Middle frontal gyrus (tissue), 1 donor: ENCODE measurements around the gene KCNA2.
A peak's percentile ranks its signal among the peaks of the same experiment; 100 is the strongest.

Source experiments
- DNase-seq: peaks from one replicate; pipeline ENCODE4 v3.0.0-alpha.2; 2015; ENCODE audit warnings: low spot score; ENCODE audit errors: extremely low spot score

Gene KCNA2

GRCh38 chr1:110628323-110629105 is 22.4 kb upstream of the KCNA2 start:
- no peak for DNase-seq

DNA sequence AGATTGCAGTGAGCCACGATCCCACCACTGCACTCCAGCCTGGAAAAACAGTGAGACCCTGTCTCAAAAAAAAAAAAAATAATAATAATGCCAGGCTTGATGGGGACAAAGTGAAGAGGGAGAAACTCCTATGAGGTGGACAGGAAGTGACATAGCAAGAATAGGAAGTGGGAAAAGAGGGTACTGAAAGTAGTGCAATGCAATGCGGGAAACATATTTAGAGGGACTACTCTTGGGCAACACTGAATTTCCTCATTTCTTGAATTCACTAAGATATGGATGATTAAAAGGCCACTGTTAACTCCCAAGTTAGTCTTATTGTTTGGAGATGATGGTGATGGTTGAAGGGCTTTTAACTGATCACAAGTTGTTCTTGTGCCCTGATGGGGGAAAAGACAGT is 21.6 kb upstream of the KCNA2 start:
- DNase-seq: no peak

DNA sequence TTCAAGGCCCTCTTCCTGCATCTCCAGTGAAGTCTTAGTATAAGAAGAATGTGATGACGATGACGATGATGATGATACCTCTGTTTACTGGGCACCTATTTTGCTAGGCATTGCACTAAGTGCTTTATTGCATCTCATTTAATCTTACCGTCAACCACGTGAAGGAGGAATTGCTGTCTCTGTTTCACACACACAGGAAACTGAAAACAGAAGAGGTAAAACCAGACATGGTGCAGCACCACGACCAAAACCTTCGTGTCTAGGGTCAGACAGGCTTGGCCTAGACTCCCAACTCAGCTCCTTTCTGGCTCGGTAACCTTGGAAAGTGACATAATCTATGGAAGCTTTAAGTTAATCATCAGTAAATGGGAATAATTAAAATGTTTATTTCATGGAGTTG is 20.7 kb upstream of the KCNA2 start:
- no peak for DNase-seq

- DNase-seq: no peak
These were observed 14.5 kb upstream of the KCNA2 start for GRCh38 chr1:110620686-110621085.

DNA sequence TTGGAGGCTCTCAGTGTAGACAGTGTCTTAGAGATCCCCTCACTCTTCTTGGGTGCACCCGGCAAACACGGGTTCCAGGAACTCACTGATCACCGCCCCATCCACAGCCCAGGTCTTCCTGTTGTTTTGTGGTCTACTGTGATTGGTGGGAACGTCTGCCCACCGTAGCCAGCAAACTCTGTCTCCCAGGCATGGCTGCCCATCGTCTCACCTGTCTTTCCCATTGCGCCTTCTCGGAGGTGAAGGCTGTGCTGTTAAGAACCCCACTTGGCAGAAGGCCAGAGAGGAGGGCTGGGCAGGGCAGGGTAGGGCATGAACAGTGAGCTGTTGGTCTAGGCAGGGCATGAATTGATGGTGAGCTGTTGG is 14.1 kb upstream of the KCNA2 start:
- DNase-seq: no peak

DNA sequence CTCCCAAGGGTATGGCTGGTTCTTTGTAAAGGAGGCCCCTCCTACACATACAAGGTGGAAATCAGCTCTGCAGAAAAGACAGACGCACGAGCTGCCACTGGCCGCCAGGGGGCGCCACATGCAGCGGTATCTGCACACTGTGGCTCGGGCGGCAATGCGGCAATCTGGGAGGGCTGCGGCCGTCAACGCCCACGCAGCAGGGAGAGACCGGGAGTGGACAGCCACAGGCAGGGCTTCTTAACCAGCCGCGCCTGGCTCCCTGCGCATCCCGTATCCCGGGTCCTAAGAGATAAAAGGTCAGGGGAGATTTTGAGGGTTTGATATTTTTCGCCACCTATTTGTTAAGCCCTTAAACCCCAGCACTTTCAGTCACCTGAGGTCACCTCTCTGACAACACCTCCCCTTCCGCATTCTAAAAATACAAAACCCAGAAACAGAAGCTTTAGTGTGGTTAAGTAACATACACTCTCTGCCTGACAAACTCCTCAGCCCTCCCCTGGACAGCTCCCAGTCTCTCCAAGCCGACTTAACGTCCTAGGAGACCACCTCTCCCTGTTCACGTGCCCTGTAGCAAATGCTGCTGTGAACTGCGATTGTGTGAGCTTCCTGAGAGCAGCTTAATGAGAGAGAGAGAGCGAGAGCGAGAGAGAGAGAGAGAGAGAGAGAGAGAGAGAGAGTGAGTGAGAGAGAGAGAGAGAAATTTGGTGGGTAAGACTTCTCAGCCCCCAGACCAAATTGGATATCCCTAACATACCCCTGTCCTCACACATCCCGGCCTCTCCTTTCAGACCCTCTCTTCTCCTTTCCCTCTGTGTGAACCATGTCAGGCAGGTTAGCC is 13.5 kb upstream of the KCNA2 start:
- DNase-seq: peak; percentile 76

GRCh38 chr1:110618668-110619067 is 12.5 kb upstream of the KCNA2 start:
- DNase-seq: no peak

DNA sequence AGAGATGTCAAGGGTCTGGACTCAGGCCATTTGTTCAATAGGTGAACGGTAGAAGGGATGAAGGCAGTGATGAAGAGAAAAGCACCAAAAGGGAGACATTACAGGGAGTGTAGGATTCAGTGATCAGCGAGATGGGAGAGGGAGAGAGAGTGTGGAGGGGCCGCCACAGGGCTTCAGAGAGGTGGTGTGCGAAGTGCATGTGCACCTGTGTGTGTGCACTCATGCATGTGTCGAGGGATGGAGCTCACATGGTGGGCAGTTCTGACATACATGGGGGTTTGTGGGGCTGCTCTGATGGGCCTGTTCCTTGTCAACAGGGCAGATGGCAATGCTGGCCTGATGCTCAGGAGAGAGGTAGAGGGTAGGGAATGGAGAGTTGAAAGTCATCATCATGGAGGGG is 11.4 kb upstream of the KCNA2 start:
- DNase-seq: no peak

GRCh38 chr1:110617116-110617515 is 11.0 kb upstream of the KCNA2 start:
- no peak for DNase-seq

DNA sequence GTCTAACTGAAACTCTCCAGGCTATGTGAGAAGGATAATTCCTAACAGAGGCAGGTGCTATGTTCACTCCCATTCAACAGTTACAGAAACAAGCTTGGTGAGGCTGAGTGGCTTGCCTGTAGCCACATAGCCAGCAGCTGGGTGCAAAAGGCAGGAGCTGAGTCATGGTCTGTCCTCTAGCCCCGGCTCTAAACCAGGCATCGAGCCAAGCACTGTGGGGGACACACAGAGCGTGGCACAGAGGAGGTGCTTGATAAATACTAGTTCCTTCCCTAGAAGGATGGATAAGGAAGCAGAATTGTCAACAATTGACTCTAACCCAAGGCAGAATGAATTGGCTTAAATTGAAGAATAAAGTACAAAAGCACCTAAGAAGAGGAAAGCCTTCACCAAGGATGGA is 10.4 kb upstream of the KCNA2 start:
- DNase-seq: no peak

- DNase-seq: peak; percentile 79
These were observed 9.5 kb upstream of the KCNA2 start for GRCh38 chr1:110615548-110616130.

DNA sequence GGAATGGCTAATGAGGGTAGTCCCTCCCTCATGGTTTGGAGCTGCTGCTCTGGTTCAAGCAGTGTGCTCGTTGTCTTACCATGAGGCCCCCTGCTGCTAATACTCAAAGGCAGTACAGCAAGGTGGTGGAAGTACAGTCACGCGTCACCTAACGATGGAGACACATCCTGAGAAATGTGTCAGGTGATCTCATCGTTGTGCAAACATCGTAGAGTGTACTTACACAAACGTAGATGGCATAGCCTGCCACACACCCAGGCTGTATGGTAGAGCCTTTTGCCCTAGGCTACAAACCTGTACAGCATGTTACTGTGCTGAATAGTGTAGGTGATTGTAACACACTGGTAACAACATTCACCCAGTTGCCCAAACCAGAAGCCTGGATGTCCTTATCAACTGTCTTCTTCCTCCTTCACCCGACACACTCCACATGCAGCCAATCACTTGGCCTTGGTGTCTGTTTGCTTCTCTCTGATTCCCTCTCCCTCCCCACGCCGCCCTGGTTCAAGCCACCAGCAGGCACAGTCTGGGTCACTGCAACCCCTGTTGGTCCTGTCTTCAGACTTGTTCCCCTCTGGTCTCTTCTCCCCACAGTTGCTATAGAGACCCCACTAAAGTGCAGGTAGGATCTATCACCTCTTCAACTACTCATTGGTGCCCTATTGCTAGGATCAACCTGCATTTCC is 6.0 kb upstream of the KCNA2 start:
- no peak for DNase-seq

- no peak for DNase-seq
These were observed 4.6 kb upstream of the KCNA2 start for GRCh38 chr1:110610696-110611286.

DNA sequence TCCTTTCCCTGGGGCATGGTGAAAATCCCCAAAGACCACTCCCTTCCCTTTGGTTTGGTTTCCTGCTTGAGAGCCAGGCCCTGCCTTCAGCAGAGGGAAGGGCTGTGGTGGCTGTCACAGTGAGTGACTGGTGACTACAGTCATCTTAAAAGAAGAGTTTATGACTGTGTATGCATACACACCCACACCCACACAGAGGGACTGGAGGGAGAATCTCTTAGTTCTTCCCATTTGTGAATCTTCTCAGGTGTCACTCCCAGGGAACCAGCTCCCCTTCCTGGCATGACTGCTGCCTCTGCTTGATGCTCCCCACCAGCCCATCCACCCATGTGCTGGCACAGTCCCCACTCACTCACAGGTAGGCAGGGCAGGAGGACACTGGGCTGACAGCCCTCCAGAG is 3.9 kb upstream of the KCNA2 start:
- no peak for DNase-seq

- DNase-seq: no peak
These were observed 2.1 kb upstream of the KCNA2 start for GRCh38 chr1:110608247-110608646.

DNA sequence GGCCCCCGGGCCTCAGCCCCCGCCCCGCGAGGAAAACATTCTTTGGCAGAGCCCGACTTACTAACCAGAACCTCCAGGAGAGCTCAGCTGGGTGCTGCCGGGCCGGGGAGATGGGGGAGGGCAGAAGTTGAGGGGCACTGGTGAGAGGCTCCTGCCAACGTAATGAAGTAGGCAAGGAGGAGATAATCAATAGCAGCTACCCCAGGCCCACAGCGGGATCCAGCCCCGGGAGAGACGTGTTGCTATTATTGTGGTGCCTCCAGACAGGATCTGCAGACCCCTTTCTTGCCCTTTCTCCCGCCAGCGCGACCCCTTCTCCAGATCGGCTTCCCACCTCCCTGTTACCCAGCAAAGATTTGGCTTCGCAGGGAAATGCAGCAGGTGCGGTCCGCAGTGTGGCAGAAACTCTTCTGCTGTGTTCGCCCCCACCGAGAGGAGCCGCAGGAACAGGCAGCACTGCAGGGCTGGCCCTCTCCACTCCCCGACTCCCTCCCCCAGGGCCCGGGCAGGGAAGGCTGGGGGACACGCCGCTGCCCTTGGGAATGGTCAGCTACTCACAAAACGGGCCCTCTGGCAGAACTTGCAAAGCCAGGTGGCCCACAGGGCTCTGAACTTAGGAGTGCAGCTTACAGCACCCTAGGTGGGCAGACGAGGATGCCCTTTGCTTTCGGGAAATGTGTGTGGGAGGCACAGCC is 1.5 kb upstream of the KCNA2 start:
- DNase-seq: no peak

DNA sequence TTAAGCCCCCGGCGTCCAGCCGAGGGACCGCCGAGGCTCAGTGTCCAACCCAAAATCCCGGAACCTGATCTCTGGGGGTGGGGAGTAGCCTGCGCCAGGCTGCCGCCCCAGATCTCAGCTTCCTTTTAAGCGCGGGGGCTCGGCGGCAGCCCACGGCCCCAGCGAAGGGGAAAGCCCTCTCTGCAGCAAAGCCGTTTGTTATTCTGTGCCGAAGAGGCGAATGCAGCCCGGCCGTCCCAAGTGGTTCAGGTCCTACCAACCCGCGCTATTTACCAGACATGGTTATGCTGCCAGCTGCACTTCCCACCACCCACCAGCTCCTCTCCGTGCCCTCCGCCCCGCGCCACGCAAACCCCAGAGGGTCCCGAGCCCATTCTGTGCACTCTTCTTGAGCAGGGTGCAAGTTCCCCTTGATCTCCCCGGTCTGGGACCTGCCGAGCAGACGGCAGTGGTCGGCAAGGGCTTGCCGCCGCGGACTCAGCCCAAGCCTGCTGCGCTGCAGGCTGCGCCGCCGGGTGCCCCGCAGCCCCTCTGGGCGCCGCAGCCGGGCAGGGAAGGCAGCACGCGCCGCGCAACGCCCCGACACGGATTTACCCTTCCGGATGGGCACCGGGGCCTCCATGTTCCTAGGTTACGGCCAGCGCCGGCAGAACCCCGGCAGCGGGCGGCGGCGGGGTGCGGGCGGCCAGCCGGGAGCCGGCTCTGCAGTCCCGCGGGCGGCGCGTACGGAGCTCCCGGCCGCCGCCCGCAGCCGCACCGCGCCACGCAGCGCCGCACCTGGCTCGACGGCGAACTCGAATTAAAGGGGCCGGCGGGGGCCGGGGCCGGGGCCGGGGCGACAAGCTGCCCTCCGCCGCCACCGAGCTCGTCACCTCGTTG is 738 bp upstream of the KCNA2 start:
- no peak for DNase-seq

DNA sequence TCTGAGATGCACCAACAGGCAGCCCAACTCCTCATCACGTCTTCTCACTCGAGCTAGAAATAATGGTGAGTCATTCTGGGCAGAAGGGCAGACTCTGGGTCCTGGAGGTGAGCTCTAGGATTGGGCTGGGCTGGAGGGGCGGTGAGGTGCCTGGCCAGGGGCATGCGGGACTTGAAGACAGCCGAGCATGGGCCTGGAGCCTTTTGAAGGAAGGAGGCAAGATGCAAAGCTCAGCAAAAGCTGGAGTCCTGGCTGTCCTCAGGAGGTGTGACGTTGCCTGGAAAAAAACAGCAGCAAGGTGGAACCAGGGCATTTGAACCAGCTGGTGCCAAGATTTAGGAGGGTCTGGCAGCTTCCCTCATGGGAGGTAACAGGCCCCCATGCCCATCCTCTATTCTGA is 712 bp downstream of the KCNA2 start:
- no peak for DNase-seq

DNA sequence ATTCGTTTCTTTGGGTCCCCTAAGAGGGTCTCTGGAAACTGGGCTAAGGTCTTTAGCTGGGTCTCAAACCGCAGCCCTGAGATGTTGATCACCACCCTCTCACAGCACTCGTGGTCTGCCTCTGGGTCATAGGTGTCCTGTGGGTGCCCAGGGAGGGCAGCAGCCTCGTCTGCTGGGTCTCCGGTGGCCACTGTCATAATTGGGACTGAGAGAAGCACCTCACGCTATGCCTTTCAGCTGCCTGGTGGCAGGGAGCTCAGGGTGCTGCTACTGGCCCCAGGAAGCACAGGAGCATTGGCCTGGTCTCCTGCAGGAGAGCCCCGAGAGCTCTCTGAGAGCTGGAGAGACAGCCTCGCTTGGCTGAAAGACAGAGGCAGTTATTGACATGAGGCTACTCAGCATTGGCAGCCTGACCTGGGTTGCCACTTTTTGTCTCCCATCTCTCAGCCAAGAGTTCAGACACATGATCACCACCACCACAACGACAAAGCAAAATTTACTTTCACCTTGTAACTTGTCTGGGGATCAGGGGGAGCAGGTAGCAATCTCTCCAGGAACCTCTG is 1.5 kb downstream of the KCNA2 start:
- no peak for DNase-seq

DNA sequence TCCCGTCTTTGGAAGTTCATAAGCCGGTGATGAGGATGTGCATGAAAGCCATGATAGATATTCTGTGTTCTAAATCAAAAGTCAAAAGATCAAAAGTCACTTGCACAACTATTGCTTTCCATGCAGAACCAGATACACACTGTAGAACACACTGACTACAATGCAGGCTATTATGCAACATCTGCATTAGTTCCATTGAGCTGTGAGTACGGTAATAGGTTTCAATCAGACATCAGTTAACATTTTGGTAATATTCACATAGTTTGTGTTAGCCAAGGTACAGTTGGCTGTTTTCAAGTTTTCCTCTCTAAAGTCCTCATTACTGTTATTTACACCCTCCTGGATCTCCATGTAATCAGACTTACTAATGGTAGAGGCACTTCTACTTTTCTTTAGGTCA is 3.1 kb downstream of the KCNA2 start:
- DNase-seq: no peak
